Activated CD4-positive, CD25-positive, alpha-beta regulatory T cell treated with anti-CD3 and anti-CD28 coated beads, Interleukin-2, amount 50 U/mL, for 72 hours (primary cell): ENCODE results near the gene DBX1.
"Not testable (repeated sequence)": the region's sequence is repeated elsewhere in the genome, so short reads cannot be mapped to it uniquely, and the experiment has no call there.

Experiments
- DNase-seq: peaks from one replicate; pipeline ENCODE4 v3.0.0; 2021

DBX1 gene, protein sequence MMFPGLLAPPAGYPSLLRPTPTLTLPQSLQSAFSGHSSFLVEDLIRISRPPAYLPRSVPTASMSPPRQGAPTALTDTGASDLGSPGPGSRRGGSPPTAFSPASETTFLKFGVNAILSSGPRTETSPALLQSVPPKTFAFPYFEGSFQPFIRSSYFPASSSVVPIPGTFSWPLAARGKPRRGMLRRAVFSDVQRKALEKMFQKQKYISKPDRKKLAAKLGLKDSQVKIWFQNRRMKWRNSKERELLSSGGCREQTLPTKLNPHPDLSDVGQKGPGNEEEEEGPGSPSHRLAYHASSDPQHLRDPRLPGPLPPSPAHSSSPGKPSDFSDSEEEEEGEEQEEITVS

DNA sequence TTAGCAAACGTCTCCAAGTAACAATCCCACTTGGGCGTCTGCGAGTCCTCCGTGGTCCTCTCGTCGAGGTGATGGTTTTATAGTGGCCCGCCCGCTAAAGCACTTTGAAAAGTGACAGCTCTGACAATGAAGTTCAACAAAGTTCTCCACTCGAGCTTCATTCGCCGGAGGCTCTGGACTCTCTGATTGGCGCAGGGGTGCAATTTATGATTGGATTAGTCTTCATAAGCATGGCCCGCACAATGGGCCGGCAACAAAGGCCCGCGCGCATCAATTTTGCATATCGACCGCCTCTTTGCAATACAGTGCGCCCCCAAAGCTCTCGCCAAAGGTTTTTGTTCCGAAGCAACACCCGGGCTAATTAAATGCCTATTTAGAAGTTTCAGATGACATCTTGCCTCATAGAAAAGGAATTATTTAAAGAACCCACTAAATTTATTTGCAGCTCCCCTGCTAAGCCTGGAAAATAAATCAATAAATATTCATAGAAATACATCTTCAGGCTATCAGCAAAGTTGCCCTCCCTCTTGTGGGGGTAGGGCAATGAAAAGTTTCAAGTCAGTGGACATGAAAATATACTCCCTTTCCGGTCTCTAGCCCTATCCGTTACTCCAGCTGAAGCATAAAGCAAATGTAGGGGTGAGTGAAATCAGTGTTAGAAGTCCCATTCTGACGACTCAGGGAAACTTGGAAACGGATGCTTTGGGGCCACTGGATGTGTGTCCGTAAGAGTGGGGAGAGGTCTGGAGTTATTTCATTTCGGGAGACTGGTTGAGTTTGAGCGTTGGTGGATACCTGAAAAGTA is at the start of gene DBX1:
Gene DBX1, minus strand, starts transcription at position 51 of the 805 bp plus-strand sequence. CDS start 151 bp downstream, outside the sequence.
- no peak for DNase-seq

DNA sequence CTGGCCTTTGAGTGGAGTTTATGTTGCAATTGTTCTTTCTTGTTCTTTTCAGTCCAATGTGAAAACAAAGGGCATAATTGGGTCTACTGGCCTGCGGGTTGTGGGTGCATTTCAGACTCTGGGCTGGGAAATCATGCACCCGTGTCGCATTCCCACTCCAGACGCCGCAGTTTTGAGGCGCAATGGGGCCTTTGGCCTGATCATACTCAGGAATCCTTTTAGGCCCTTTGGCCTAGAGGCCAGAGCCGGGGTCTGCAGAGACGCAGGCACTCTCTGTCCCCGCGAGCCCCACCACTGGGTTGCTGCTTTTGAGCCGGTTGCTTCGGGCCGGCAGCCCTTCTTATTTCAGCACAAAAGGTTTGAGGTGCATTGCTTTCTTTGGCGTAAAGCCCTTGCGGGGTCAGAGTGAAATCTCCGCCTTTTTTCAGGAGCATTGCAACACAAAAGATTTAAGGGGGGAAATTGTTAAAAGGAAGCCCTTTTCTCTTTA is 48.4 kb upstream of the DBX1 start:
- no peak for DNase-seq

DNA sequence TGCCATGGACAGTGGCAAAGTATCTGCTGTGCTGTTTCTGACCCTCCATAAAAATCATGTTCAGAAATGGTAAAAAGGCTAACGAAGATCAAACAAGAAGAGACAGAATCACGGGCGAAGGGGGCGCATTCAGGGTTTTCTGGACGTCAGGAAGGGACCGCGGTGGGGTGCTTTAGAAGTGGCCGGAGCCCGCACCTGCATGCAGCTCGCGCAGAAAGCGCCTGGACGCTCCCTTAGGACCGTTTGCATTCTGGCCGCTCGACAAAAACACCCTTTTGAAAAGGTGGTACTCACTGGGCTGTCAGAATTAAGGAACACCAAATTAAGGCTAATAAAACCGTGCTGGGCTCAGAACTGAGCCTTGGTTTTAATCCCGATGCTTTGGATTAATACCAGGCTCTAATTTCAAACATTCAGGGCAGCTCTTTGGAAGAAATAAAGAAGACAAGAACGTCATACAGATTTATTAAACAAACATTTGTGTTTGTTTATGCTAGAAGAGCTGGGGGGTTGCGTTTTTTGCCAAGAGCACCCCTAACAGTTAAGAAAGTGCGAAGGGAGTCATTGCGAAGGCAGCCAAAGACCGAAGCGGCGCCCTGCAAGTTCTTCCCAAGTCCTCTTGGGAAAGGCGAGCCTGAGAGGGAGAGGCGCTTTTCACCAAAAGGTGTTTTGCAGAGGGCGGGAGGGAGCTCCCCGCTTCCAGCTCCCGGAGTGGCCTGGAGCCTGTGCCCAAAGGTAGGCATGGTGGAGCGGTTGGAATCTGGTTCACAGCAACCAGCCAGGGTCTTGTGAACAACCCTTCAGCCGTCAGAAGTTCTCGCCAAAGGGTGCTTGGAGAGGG is 47.7 kb upstream of the DBX1 start:
- DNase-seq: no peak

DNA sequence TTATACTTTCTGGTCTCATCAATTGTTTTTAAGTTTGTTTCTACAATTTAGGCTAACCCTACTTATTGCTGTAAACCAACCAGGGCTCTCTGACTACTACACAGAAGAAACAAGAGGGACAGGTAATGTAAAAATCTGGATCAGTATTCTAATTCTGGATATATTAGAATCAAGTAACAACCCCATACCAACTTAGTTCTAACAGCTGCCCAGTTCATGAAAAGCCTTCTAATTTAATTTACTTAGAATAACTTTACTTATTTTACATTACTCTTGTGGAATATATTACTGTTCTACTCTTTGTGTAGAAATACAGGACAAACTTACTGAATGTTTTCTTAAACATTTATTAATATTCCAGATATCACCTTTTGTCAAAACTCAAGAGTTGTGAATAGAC is 45.5 kb upstream of the DBX1 start:
- DNase-seq: no peak

DNA sequence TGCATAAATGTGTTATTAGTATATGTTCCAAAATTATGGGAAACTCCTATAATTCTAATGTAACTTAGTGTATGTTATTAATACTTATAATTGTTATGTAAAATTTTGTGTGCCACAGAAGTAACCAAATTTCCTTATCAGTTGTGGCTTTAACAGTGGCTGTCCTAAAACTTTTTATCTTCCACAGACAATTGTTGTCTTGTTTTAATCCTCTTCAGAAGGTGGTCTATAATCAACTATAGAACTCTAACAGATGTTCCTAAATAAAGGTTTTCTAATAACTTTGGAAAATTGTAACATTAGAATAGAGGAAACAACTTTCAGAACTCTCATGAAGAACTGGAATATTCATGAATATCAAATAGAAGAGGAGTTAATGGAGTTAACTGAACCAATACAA is 44.4 kb upstream of the DBX1 start:
- DNase-seq: no peak

DNA sequence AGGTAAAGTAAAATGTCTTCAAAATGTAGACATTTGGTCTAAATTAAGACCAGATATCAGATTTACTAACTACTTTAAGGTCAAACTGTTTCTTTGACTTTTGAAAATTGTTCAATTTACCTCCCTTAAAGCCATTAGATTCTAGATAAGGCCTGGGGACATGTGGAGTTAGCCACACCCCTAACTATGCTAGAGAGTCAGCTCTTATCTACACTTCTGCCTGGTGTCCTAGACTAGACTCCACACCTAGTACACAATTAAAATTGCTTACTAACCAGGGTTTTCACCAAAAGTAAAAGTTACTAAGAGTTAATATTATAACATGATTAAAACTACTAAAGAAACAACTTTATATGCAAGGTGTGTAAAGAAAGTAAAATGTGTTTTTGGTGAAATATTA is 43.6 kb upstream of the DBX1 start:
- no peak for DNase-seq

DNA sequence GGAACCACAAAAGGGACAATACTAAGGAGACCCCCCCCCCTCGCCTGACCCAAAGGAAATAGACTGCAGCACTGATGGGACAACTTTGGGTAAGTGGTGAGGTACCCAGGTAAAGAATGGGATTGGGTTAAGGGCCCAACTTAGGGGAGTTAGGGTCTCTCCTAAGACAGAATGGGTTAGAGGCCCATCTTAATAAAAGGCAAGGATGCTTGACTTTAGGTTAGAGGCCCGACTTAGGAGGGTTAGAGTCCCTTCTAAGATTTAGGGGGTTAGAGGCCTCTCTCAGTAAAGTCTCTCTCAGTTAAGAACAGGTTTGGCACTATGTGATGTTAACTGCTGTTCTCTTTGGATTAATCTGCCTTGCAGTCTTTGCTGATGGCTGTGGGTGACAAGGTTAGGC is 41.0 kb upstream of the DBX1 start:
- no peak for DNase-seq

DNA sequence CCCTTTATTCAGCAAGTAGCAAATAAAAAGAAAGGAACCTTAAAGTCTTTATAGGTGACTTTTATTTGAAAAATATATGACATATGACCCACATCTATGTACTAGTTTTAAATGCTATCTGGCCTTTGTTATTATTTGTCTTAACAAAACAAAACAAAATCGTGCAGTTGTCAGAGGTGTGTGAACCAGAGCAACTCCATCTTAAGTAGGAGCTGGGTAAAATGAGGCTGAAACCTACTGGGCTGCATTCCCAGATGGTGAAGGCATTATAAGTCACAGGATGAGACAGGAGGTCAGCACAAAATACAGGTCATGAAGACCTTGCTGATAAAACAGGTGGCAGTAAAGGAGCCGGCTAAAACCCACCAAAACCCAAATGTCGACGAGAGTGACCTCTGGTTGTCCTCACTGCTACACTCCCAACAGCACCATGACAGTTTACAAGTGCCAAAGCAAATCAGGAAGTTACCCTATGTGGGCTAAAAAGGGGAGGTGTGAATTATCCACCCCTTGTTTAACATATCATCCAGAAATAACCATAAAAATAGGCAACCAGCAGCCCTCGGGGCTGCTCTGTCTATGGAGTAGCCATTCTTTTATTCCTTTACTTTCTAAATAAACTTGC is 40.2 kb upstream of the DBX1 start:
- DNase-seq: not testable (repeated sequence)

DNA sequence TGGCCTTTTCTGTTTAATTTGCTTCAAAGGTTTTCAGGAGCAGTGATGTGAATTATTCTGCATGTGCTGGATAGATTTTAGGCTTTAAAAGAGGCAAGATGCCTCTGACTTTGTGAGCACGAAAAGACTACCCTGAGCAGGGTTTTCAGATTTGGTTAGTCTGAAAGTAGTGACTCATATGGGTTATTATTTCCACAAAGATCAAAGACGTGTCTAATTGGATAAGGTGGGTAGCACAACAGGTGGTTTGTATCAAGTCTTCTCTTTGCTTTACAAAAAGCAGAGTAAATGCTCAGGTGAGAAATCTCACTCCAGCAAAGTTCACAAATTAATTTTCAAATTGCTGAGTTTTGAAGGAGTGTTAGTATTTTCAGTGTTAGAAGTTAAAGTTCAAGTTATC is 37.6 kb upstream of the DBX1 start:
- DNase-seq: no peak

DNA sequence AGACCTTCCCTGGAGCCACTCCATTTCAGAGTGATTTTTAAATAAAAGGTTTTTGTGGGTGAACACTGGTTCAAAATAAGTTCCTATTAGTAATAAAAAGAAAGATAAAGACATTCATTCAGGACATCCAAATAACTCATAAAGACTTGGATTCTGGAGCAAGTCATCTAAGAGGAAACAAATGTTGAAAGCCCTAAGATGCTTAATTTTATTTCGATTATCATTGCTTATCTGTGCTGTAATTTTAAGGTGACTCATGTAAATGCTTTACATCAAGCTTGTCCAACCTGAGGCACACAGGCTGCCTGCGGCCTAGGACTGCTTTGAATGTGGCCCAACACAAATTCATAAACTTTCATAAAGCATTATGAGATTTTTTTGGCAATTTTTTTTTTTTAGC is 34.2 kb upstream of the DBX1 start:
- DNase-seq: no peak

DNA sequence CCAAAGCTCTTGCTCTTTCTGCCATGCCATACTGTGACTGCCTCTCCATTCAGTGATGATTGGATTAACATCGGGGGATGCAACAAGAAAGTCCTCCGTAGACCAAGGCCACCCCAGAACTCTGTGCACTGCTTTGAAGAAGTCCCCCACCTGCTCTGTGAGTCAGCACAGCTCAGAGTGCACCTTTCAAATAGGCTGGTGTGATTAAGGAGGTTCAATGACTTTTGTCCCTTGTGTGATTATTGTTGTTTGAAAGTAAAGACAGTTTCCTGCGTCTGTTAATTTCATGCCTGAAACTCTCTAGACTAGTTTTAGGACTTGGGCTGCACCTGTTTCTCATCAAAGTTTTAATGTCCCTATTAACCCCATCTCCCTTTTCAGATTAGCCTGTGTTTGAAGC is 33.0 kb upstream of the DBX1 start:
- no peak for DNase-seq

DNA sequence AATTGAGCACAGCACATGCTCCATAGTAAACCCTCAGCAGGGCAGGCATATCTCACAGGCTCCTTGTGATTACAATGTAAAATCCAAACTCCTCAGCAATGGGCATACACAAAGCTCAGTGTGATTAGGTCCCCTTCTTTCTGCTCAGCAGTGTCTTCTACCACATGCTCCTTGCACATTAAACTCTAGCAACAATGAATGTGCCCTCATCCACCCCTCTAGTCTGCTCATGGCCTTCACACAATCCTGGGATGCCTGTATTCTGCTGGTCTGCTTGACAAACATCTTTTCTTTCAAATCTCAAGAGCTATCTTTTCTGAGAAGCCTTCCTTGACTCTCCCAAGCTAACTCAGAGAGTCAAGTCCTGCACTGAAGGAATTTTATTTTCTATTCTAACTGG is 32.4 kb upstream of the DBX1 start:
- DNase-seq: no peak

DNA sequence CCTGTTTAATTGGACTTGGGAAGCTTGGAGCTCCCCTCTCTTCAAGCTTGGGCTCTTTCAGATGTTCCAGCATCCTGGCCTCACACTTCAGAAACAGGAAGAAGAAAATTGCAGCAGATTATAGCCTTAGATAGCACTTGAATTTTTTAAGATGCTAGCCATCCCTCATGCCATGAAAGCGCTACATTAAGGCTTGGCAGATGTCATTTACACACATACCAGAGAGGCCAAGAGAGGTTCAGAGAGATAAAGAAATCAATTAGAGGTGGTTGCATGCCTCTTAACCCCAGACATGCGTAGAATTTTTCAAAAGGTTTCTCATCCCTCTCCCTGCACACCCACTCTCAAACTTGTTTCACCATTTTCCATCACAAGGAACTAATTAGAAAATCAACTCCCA is 31.9 kb upstream of the DBX1 start:
- no peak for DNase-seq

DNA sequence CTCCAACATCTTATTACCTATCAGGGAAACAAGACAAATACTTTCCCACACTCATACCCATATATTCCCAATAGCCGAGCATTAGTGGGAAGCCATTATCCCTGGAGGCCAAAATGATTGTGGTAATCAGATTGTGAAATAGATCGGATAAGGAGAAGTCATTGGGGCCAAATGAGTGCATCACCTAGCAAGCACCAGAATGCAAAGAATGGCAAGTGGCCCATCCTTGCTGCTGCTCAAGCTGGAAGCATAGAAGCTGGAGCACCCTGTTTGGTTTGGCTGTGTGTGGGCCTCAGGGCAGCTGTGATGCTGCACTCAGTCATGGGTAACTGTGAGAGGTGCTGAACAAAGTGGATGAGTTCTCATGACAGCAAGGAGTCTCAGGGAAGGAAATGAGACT is 18.7 kb upstream of the DBX1 start:
- DNase-seq: no peak

DNA sequence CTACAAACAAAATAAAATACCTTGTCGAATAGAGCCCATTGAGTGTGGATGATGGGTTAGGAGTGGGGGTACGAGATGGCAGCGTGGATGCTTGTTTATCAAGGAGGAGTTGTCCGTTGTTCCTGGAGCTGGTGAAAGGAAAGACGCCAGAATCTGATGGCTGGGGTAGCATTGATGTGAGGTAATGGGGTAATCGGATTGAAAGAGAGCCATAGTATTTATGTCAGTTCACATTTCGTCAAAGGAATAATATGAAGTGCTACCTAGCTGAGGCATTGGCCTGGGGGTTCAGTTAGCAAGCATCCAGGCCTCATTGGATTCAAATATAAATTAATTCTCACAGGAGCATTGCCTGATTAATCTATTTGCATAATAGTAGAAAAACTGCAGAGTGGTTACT is 16.9 kb upstream of the DBX1 start:
- no peak for DNase-seq

DNA sequence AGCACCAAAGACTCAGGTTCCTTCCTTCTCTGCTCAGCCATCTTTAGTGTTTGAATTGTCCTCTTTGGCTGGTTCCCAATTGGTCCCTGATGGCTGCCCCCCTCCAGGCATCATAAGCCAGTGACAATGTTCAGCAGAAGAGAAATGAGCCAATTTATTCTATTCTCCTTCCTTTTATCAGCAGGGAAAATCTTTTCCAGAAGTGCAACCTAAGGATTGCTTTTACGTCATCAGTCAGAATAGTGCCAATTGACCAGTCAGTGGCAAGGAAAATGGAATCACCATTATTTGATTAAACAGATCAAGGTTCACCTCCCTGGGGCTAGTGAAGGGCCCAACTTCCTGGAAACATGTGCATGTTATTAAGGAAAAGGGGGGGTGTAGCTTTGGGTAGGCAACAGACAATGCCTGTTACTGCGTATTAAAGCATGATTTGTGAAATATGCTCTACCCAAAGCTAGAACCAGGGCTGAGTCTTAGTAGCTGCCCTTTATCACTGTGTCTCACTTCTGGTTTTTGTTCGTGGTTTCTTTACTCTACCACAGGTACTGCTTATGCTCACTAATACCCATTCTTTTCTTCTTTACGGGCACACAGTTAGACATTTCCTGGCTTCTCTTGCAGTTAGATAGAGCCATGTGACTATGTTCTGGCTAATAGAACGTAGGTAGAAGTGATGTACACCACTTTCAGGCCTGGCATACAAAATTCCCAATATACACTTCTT is 12.6 kb upstream of the DBX1 start:
- no peak for DNase-seq

DNA sequence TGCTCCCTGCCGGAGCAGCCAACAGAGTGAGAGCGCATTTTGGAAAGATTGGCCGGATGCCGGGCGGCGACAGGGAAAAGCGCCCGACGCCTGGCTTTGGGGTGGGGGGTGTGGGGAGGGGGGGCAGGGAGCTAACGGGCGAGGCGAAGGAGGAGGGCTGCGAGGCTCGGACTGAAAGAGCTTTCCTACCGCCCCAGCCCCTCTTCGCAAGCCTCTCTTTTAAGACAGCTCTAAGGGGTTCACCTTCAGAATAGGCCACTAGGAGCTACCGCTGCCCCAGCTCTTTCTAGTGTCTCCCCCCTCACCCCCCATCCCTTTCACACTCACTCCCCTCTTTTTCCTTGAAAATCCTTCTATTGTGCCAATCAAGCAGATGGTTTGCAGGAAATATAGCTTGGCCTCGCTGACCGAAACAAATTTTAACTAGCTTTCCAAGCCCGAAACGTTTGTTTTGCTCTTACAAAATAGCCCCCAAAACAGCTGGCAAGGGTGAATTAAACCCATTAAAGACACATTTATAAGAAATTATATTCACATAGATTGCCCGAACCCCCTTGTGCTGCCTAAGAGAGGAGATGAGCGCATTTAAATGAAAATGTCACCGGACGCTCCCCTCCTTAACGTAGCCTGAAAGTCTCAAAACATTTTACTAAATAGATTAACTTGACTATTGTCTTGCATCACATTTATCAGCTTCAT is 3.7 kb upstream of the DBX1 start:
- no peak for DNase-seq

DNA sequence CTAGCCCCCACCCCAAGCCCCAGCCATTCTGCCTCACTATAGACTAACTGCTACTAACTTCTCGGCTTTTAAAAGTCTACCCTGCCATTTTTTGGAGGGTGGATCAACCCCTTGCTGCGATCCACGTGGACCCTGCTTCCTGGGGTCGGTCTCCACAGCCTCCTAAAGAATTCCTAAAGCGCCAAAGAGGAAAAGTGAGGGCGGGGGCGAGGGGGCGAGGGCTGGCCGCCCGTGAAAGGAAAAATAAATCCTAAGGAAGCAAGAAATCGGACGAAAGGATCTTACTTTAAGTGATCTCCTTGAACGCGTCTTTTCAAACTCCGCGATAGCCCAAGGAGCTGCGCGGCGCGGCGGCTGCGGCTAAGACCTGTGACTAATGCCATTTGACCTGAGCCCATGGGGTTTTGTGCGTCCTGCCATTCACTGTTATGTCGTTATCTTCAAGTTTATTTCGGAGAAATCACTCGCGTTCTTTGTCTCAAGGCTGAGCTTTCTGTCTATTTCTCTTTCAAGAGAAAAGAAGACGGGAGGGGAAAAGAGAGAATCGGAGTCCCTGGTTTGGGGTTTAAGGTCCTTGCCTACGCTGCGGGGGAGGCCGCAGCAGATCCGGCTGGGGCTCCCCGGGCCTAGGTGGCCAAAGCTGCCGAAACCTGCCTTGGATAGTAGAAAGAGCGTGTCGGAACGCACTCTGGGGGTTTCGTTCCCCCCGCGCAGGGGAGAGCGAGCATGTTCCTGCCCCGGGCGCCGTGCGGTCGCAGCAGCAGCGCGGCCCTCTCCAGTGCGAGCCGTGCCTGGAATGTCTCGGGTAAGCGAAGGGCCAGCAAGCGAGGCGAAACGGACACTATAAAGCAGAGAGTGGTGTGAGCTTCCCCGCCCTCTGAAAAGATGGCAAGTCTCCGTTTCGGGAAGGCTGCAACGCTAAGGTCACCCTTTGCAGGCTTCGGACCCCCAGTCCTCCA is 2.8 kb upstream of the DBX1 start:
- DNase-seq: no peak

DNA sequence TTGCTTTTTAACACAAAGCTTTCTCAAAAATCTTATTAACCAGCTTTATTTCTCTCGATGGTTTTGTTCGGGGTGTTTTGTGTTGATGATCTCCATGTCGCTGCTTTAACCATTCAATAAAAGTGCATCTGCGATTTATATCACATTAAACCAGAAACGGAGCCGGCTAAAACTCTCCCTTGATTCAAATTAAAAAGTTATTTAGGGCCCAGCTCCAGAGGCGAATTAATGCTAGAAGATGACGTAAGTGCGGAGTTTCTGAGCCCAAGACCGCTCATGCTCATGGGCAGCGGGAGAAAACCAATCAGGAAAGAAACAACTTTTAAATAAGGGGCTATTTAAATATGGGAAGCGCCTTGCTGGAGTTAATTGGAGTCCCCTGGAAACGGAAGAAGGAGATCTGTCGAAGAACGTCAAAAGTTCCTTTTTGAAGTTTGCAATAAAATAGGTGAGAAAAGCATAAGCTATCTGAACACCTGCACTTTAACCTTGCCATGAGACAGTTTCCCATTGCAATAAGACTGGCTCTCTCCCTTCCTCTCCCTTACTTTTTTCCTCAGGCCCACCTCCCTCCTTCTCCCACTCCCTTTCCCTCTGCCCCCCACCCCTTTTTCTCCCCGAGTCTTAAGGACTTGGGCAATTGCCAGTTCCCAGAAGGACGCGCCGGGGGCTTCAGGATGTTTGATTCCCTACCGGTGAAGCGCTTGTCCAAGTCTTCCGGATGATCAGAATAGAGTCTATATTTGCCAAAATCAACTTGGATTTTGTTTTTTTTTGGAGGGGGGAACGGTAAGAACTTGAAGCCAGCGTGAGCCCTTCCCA is 1.9 kb upstream of the DBX1 start:
- DNase-seq: no peak
